ENCODE data around the gene IFT43.
A peak's percentile ranks its signal among the peaks of the same experiment; 100 is the strongest.

Gene IFT43

DNA sequence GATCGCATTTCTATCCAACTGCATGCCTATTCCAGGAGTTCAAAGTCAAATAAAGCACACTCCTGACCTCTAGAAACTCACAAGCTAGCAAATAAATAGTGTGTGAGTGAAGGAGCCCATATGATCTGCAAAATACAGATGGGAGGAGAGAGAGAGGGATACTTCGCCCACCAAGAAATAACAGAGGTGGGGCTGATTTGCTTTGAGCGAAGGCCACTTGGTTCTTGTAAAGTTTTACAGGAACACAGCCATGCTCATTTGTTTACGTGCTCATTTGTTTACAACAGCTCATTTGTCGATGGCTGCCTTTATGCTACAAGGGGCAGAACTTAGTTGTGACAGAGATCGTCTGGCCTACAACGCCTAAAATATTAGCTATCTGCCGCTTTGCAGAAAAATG is 102.8 kb downstream of the IFT43 start:
- H3K4me3 Mint-ChIP-seq, result no peak overlapping the region
- H3K9me3 Mint-ChIP-seq, result no peaks in the 10 kb centered on the region
- H3K27ac Mint-ChIP-seq, result no peak overlapping the region
- no peaks in the 10 kb centered on the region for H3K36me3 Mint-ChIP-seq
- CTCF ChIA-PET, result interaction anchor here (0.6 to 1.6 kb wide), 2 partner anchors 21 to 560 kb away, joined by 3 read pairs; no protein-coding TSS in a partner anchor
- no peak for DNase-seq
- no peaks in the 10 kb centered on the region for H3K4me1 Mint-ChIP-seq
- H3K27me3 Mint-ChIP-seq, result peaks cover 10% of the 10 kb centered on the region

DNA sequence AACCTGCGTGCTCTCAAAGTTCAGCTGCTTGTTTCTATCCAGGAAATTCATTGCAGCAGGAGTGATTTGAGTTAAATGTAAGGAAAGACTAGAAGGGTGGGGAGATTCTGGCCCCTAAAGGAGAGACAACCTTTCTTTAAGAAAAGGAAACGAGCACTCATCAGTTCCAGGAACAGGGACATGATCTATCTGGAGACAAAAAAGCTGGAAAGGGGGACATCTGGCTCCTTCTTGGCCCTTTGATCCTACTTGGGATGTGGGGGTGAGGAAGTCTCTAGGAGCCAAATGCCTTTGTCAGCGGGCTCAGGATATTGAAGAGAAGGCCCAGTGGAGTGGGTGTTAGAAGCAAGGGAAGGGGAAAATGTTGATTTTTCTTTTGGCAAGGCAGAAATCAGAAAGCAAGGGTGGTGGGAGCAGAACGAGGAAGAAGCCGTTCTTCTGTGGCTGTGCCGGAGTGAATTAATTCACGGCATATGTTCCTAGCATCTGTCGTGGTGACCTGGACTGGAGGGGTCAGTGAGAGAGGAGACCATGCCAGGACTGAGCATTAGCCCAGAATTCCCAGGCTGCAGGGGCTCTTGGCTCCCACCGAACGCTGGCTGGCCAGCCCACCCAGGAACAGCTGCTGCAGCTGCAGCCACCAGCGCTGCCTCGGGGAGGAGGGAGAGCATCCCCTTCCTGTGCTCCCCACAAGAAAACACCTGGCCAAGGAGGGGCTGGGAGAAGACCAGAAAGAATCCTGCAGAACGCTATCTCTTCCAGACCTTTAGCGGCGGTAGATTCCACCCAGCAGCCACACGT is 103.4 kb downstream of the IFT43 start:
- Mint-ChIP-seq H3K36me3 (no peaks in the 10 kb centered on the region), H3K4me3 (no peak overlapping the region), H3K4me1 (no peaks in the 10 kb centered on the region), H3K27ac (no peak overlapping the region), H3K9me3 (no peaks in the 10 kb centered on the region), H3K27me3 (peaks cover 13% of the 10 kb centered on the region)
- CTCF ChIA-PET, result no interaction called here
- DNase-seq, result no peak

DNA sequence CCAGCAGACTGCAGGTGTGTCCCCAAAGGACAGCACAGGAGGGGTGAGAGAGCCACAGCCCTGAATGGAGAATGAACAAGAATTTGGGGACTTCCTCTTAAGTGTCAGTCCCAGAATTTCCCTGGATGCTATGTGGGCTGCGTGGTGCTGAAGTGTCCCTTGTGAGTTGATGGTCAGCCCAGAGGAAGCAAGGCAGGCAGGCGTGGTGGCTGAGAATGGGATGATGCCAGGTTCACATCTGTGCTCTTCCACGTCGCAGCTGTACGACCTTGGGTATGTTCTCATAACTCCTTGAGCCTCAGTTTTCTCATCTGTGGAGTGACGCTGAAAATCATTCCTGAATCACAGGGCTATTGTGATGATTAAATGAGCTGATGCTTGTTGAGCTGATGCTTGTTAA is 104.0 kb downstream of the IFT43 start:
- H3K4me1 Mint-ChIP-seq, result no peaks in the 10 kb centered on the region
- CTCF ChIA-PET, result no interaction called here
- H3K27me3 Mint-ChIP-seq, result peaks cover 17% of the 10 kb centered on the region

DNA sequence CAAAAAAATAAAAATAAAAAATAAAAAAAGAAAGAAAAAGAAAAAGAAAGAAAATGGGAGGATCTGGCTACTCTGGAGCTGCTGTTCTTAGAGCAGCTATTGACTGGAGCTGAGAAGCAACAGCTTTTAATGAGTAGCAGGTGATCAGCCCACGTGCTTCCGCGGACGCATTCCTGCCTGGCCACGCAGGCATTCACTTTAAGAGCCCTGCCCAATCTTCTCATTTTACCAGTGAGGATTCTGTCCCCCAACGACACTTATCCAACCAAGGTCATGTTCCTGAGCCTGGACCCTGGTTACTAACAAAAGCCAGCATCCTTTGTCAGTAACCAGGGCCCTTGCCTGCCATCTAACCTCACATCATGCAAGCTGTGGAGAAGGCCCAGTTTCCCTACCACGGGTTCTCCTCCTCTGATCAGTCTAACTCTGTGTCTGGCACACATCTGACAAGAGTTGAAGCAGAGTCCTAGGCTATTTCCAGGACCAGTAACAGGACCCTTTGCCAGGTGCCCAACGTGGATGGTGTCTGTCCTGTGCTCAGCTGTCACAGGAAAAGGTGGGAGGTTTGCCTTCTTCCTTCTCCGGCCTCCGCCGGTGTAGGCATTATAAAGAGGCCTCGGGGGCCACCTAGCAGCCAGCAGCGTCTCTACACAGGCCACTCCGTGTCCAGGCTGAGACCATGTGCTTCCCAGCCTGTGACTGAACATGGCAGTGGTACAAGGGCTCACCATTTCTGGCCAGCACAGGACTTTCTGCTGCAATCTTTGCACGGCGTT is 105.2 kb downstream of the IFT43 start:
- CTCF ChIA-PET, result no interaction called here
- no peak for DNase-seq
- Mint-ChIP-seq H3K27ac (no peak overlapping the region), H3K9me3 (no peaks in the 10 kb centered on the region), H3K36me3 (no peaks in the 10 kb centered on the region), H3K4me1 (no peaks in the 10 kb centered on the region), H3K27me3 (peaks cover 17% of the 10 kb centered on the region), H3K4me3 (no peak overlapping the region)

More for the DNA sequence above, 104.0 kb downstream of the IFT43 start:
- Mint-ChIP-seq H3K4me3 (no peak overlapping the region), H3K9me3 (no peaks in the 10 kb centered on the region), H3K27ac (no peak overlapping the region), H3K36me3 (no peaks in the 10 kb centered on the region)
- DNase-seq, result no peak

DNA sequence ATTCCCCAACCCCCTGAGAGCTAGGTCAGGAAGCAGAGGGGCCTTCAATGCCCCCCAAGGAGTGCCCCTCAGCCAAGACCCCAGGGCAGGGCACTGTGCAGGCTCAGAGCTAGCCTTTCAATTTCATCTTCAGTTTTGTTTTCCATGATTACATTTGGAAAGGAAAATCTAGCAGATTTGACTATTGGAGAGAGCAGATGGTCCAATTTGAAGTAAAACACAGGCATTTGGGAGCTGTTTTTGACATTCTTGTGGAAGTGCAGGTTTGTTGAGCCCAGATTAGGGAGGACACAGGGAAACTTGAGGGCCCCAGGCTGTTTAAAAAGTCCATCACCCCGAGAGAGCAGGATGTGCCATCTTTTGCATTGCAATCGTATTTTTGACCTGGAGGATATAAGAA is 107.5 kb downstream of the IFT43 start:
- H3K9me3 Mint-ChIP-seq, result no peaks in the 10 kb centered on the region
- H3K27ac Mint-ChIP-seq, result no peak overlapping the region
- no peaks in the 10 kb centered on the region for H3K4me1 Mint-ChIP-seq
- CTCF ChIA-PET, result no interaction called here
- peaks cover 17% of the 10 kb centered on the region for H3K27me3 Mint-ChIP-seq
- no peak for DNase-seq
- no peak overlapping the region for H3K4me3 Mint-ChIP-seq
- no peaks in the 10 kb centered on the region for H3K36me3 Mint-ChIP-seq

DNA sequence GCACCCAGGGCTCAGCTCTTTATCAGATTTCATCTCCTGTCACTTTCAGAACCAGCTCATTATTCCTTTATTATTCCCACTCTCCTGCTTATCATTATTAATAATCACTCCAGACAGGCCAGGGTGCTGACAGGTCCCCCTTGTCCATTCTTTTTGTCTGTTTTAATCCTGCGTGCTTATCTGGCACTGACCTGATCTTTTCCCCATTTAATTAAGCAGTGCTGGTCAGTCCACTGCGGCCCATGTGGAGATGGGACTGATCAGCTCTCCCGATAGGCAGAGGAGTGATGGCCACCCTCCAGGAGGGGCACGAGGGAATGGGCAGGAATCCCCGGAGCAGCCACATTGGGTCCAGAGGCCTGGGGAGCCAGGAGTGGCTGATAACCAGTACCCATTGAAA is 110.7 kb downstream of the IFT43 start:
- peaks cover 16% of the 10 kb centered on the region for H3K27me3 Mint-ChIP-seq
- CTCF ChIA-PET, result no interaction called here
- no peak overlapping the region for H3K4me3 Mint-ChIP-seq
- H3K27ac Mint-ChIP-seq, result no peak overlapping the region
- DNase-seq, result no peak
- no peaks in the 10 kb centered on the region for H3K9me3 Mint-ChIP-seq
- no peaks in the 10 kb centered on the region for H3K4me1 Mint-ChIP-seq
- no peaks in the 10 kb centered on the region for H3K36me3 Mint-ChIP-seq

DNA sequence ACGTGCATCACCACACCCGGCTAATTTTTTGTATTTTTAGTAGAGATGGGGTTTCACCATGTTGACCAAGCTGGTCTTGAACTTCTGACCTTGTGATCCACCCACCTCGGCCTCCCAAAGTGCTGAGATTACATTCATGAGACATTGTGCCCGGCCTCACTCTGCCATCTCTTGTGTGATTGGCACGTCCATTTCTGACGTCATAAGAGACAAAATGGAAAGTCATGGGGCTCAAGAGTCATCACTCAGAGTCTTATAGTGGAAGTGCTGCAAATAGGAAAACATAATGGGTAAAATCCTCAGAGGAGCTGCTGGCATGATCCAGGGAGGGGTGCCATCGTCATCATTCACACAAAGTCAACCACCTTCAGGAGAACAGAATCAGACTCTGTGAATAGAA is 112.0 kb downstream of the IFT43 start:
- DNase-seq, result no peak
- Mint-ChIP-seq H3K27me3 (peaks cover 13% of the 10 kb centered on the region), H3K36me3 (no peaks in the 10 kb centered on the region), H3K27ac (no peak overlapping the region), H3K4me1 (no peaks in the 10 kb centered on the region), H3K9me3 (no peaks in the 10 kb centered on the region), H3K4me3 (no peak overlapping the region)
- CTCF ChIA-PET, result no interaction called here

DNA sequence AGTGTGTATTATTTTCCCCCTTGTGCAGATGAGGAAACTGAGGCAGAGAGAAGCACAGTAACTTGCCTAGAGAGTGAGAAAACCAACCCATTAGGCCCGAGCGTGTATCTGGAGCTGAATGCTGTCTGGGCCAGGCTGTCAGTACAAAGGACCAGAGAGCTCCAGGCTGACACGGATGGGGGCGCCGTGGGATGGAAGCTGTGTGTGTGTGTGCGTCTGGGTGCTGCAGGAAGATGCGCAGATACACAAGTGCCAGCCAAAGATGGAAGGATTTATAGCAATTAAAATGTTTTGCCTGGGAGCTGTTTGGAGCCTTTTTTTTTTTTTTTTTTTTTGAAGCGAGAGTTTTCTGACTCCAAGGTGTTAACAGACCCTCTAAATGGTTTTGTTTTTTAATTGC is 112.5 kb downstream of the IFT43 start:
- Mint-ChIP-seq H3K4me1 (no peaks in the 10 kb centered on the region), H3K36me3 (no peaks in the 10 kb centered on the region), H3K4me3 (no peak overlapping the region), H3K27ac (no peak overlapping the region), H3K27me3 (peaks cover 13% of the 10 kb centered on the region), H3K9me3 (no peaks in the 10 kb centered on the region)
- CTCF ChIA-PET, result no interaction called here
- no peak for DNase-seq

DNA sequence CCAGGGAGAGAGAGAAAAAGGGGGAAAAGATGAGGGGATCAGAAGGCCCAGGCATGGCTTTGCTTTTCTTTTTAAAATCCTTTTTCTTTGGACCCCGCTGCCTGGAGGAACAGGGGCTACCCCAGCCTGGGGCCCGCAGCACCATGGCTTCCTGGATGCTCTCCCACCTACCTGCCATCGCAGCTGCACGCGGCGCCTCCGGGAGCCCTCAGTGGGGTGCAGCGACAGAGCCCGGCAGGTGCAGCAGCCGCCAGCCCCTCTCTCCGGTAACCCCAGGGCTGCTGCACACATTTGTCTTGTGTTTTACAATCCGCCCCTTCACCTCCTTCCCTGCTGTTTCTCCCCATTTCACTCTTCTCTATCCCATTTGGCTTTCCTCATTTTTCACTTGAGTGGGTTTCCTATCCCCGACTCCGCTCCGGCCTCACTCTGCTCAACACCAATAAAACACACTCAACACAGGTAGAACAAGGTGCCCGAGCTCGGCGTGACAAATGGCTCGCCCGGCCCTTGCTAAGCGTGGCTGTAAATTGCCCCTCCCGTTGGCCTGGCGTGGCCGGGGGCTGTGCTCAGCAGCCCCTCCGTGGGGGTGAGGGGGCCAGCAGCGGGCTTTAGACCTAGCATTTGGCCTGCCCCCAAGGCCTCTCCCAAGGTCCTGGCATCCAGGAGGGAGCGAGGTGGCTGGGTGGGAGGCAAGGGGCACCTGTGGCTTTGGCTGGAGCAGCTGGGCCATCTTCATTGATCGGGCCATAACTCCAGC is 113.5 kb downstream of the IFT43 start:
- H3K36me3 Mint-ChIP-seq, result no peaks in the 10 kb centered on the region
- CTCF ChIA-PET, result no interaction called here

DNA sequence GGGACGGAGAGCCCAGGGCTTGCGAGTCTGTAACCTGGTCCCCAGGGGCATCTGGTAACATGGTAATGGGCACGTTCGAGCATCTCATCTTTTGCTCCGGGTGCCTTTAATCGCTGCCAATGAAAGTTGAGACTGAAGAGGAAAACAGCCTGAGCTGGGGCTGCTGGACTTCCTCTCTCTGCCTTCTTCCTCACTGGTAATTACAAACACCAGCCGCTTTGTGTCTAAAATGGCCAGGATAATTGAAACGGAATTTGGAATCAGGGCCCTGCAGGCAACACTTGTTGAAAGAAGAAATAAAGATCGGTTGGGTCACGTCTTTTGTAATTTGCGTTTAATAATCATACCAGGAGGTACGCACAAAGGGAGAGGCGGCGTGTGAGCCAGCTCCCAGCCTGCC is 114.7 kb downstream of the IFT43 start:
- H3K36me3 Mint-ChIP-seq, result no peaks in the 10 kb centered on the region
- no peaks in the 10 kb centered on the region for H3K4me1 Mint-ChIP-seq
- H3K9me3 Mint-ChIP-seq, result no peaks in the 10 kb centered on the region
- no peak overlapping the region for H3K4me3 Mint-ChIP-seq
- H3K27ac Mint-ChIP-seq, result no peak overlapping the region
- CTCF ChIA-PET, result no interaction called here
- H3K27me3 Mint-ChIP-seq, result peaks cover 9% of the 10 kb centered on the region
- no peak for DNase-seq

More for the DNA sequence above, 113.5 kb downstream of the IFT43 start:
- DNase-seq, result no peak
- Mint-ChIP-seq H3K4me3 (no peak overlapping the region), H3K27me3 (peaks cover 9% of the 10 kb centered on the region), H3K4me1 (no peaks in the 10 kb centered on the region), H3K9me3 (no peaks in the 10 kb centered on the region), H3K27ac (no peak overlapping the region)

DNA sequence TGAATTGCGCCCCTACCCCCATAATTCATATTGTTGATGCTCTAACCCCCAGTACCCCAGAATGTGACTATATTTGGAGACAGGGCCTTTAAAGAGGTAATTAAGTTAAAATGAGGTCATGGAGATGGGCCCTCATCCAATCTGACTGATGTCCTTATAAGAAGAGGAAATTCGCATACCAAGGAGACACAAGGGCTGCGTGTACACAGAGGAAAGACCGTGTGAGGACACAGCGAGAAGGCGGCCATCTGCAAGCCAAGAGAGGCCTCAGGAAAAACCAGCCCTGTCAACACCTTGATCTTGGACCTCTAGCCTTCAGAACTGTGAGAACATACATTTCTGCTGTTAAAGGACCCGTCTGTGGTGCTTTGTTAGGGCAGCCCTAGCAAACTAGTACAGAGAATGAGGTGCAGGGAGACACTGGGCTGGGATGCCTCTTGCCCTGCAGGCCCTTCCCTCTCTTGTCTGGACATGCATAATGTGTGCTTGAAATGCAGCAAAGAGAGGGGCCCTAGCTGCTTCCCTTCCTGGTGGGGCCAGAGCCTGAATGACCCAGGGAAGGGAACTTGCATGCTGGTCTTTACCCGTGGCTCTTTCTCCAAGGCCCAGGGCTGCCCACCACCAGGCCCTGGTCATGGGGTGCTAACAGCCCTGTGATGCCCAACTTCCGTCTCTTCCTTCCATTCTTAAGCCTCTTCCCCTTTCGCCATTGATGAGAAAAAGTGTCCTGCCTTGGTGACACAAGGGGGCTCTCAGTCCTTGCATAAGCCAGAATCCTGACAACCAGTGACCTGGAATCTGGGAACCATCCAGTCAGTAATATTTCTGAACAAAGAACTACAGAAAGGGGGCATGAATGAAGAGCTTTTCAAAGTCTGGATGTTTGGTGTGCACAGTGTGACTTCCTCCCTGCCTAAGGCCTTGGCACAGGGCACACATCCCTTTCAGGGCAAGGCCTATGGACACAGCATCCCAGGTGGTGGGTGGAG is 116.1 kb downstream of the IFT43 start:
- H3K4me1 Mint-ChIP-seq, result no peaks in the 10 kb centered on the region
- no peak for DNase-seq
- no peaks in the 10 kb centered on the region for H3K36me3 Mint-ChIP-seq
- H3K27ac Mint-ChIP-seq, result peak overlapping the region; percentile 42
- no peak overlapping the region for H3K4me3 Mint-ChIP-seq
- H3K9me3 Mint-ChIP-seq, result no peaks in the 10 kb centered on the region
- peaks cover 12% of the 10 kb centered on the region for H3K27me3 Mint-ChIP-seq
- CTCF ChIA-PET, result no interaction called here

DNA sequence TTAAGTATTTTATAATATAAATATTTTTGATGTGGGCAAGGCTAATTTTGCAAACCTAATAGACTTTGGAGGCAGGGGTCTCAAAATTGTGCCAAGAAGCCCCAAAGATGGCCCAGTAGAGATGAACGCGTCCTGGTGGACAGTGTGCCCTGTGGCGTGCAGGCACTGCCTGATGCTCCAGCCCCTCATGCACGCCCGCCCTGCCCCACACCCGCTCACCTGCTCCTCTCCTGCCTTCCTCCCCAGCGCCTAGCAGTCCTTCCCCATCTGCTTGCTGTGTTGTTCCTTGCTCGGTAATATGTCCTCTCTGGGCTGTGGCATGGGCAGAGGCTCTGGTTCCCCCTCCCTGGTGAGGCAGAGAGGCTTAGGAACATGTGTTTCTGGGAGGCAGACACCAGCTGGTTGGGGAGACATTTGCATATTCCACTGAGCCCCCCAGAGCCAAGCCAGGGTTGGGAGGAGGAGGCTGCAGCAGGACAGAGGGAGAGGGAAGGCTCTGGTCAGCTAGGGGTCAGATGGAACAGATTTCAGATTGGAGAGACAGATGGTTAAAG is 119.3 kb downstream of the IFT43 start:
- no peak overlapping the region for H3K4me3 Mint-ChIP-seq
- H3K27me3 Mint-ChIP-seq, result peaks cover 12% of the 10 kb centered on the region
- no peaks in the 10 kb centered on the region for H3K4me1 Mint-ChIP-seq
- no peaks in the 10 kb centered on the region for H3K9me3 Mint-ChIP-seq
- no peaks in the 10 kb centered on the region for H3K36me3 Mint-ChIP-seq
- CTCF ChIA-PET, result no interaction called here
- no peak for DNase-seq
- no peak overlapping the region for H3K27ac Mint-ChIP-seq

DNA sequence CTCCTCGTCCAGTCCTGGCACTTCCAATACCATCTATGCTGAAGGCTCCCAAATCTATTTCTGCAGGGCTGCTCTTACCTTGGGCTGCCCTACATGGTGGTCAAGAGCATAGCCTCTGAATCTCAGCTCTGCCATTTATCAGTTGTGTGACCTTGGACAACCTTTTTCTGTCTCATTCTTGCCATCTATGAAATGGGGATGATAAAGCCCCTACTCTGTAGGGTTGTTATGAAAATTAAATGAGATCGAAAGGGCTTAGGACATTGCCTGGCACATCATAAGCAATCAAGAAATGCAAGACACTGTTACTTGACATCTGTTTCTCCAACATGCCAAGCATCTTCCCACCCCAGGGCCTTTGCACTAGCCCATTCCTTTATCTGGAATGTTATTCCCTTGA is 120.6 kb downstream of the IFT43 start:
- H3K36me3 Mint-ChIP-seq, result no peaks in the 10 kb centered on the region
- DNase-seq, result no peak
- H3K27me3 Mint-ChIP-seq, result peaks cover 12% of the 10 kb centered on the region
- H3K9me3 Mint-ChIP-seq, result no peaks in the 10 kb centered on the region
- no peak overlapping the region for H3K4me3 Mint-ChIP-seq
- CTCF ChIA-PET, result no interaction called here
- H3K4me1 Mint-ChIP-seq, result no peaks in the 10 kb centered on the region
- no peak overlapping the region for H3K27ac Mint-ChIP-seq

Measured in activated naive CD4-positive, alpha-beta T cell treated with anti-CD3 and anti-CD28 coated beads, Interleukin-2, amount 10 ng/mL, durations not matched to agents 7 days and 5 days (primary cell).